Activated T-cell treated with anti-CD3 and anti-CD28 coated beads, Interleukin-2, amount 50 U/mL, for 24 hours (primary cell): ENCODE data around the gene SORL1-AS1.

Experiments
- DNase-seq: peaks from one replicate; pipeline ENCODE4 v3.0.0-alpha.2; 2020
- H3K27ac Mint-ChIP-seq: 2 replicates; pipeline ENCODE4 v1.8.0; 2020; ENCODE audit warnings: mild to moderate bottlenecking, mixed read lengths
- H3K27me3 Mint-ChIP-seq: 2 replicates; pipeline ENCODE4 v1.8.0; 2020; ENCODE audit warnings: mixed read lengths
- H3K36me3 Mint-ChIP-seq: 2 replicates; pipeline ENCODE4 v1.8.0; 2020; ENCODE audit warnings: low read depth, mixed read lengths
- H3K4me1 Mint-ChIP-seq: 2 replicates; pipeline ENCODE4 v1.8.0; 2020; ENCODE audit warnings: low read depth, mixed read lengths
- H3K4me3 Mint-ChIP-seq: 2 replicates; pipeline ENCODE4 v1.8.0; 2020; ENCODE audit warnings: mild to moderate bottlenecking, moderate library complexity, mixed read lengths
- H3K9me3 Mint-ChIP-seq: 2 replicates; pipeline ENCODE4 v1.8.0; 2020; ENCODE audit warnings: mixed read lengths

Gene SORL1-AS1

DNA sequence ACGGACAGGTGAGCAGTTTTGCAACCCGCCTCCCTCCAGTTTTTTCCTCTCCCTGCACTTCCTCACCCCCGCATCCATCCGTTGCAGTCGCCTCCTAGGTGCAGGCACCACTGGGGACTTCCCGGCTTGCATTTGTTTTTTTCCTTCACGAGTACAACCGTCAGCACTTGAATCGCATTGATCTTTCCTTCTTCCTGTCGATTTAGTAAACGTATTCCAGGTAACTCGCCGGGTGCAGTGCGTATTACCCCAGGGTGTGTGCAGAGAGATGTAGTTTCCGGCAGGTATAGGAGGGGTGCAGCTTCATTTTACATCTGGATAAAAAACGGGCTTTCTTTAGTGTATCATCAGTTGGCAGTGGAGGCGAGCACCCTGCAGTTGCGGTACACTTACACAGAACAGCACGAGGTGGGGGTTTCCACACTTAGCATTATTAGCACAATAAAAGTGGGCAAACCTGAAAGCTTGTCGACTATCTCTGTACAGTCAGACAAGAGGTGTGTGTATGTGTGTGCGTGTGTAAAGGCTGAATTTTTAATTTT is at the start of gene SORL1-AS1:
Gene SORL1-AS1 (minus strand): TSS at position 359 of the 542 bp plus-strand sequence.
- Mint-ChIP-seq H3K27me3 (no peaks in the 10 kb centered on the region), H3K27ac (peak within 1 kb of the TSS; percentile 95), H3K9me3 (no peaks in the 10 kb centered on the region), H3K4me3 (peak within 1 kb of the TSS; percentile 93), H3K36me3 (peaks cover 11% of the 10 kb centered on the region), H3K4me1 (peaks cover 90% of the 10 kb centered on the region)
- peak; percentile 78 for DNase-seq

DNA sequence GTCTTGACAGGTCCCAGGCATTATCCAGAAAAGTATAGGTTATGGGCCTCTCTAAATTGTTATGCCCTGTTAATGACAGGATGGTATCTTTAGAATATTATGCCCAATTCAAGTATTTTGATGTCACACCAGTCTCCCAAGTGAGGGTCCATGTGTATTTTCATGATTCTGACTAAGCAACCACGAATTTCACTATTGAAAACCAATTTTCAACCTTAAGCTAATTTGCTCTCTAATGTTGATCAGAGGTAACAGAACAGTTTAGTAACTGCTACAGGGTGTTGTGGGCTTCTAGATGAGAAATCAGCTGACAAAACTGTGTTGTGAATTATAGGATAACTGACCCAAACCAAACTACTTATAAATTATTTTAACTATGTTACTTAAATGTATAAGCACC is 48.0 kb upstream of the SORL1-AS1 start:
- peaks cover 12% of the 10 kb centered on the region for H3K9me3 Mint-ChIP-seq

DNA sequence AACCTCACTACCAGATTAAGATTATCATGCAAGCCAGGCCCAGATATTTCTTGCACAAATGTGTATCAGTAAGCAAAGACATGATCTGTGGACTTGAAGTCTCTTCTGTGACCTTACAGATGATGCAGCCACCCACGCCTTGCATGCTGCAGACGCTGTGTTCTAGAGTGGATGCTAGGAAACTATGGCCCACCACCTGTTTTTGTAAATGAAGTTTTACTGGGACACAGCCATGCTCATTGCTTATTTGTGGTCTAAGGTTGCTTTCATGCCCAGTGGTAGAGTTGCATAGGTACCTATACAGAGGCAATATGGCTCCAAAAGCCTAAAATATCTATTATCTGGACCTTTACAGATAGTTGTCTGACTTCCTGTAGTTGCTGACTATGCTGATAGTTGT is 47.5 kb upstream of the SORL1-AS1 start:
- H3K27ac Mint-ChIP-seq, result no peak overlapping the region
- DNase-seq, result no peak
- H3K4me3 Mint-ChIP-seq, result no peak overlapping the region
- H3K9me3 Mint-ChIP-seq, result peaks cover 9% of the 10 kb centered on the region
- H3K36me3 Mint-ChIP-seq, result peaks cover 94% of the 10 kb centered on the region
- H3K4me1 Mint-ChIP-seq, result peaks cover 59% of the 10 kb centered on the region
- H3K27me3 Mint-ChIP-seq, result no peaks in the 10 kb centered on the region

More for the DNA sequence above, 48.0 kb upstream of the SORL1-AS1 start:
- Mint-ChIP-seq H3K27me3 (no peaks in the 10 kb centered on the region), H3K4me3 (no peak overlapping the region), H3K36me3 (peaks cover 94% of the 10 kb centered on the region), H3K4me1 (peaks cover 54% of the 10 kb centered on the region), H3K27ac (peak overlapping the region; percentile 42)
- no peak for DNase-seq

DNA sequence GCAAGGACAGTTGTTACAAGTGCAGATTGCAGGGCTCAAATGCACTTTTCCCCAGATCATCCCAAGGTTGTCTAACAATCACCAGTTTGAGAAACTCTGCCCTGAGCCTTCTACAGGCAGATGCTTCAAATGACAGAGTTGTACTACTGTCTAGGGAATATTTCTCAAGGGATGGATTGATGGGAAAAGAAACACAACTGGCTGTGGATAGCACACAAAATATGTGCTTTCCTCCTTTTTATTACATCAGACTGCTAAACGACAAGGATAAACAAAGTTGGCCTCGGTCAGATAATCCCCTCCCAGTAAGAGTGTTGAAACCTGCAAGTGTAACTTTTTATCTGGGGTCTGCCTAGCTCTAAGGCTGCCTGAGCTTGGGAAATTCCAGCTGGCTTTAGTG is 46.6 kb upstream of the SORL1-AS1 start:
- peak overlapping the region; percentile 54 for H3K27ac Mint-ChIP-seq
- DNase-seq, result no peak
- H3K27me3 Mint-ChIP-seq, result no peaks in the 10 kb centered on the region
- H3K4me1 Mint-ChIP-seq, result peaks cover 61% of the 10 kb centered on the region
- H3K4me3 Mint-ChIP-seq, result no peak overlapping the region
- H3K9me3 Mint-ChIP-seq, result peaks cover 4% of the 10 kb centered on the region
- H3K36me3 Mint-ChIP-seq, result peaks cover 86% of the 10 kb centered on the region

DNA sequence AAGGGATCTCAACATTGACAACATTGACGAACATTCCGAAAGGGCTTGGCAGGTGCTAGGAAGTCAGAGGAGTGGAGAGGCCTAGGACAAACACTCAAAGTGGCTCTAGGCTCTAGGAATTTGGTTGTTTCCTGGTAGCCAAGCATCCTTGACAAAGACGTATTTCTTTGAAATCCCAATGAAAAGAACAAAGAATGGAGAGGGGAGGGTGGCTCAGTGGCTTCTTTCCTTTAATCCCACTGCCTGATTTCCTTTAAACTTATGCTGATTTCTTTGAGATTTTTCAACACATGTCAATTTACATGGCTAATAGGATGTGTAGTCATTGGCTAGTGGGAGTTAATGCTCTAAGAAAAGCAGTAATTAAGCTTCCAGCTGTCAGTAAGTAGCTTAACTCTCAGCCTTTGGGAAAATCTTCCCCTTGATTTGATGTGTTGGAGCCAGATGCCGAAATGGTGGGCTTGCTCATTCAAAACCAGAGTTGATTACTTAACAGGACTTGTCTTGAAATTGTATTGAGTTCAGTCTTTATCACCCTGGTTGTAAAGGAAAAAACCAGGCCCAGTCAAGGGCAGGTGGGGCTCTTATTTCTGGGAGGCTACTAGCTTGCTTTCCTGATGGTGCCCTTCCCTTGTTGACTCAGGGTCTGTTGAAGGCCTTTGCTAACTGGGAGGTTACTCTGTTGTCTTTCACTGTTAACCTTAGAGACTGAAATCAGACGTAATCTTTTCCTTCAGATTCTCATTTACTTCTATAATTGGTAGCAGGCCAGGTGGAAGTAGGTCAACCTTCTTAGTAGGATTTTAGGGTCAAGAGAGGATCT is 44.6 kb upstream of the SORL1-AS1 start:
- H3K4me3 Mint-ChIP-seq, result no peak overlapping the region
- H3K9me3 Mint-ChIP-seq, result peaks cover 4% of the 10 kb centered on the region
- peaks cover 75% of the 10 kb centered on the region for H3K36me3 Mint-ChIP-seq
- H3K27me3 Mint-ChIP-seq, result no peaks in the 10 kb centered on the region
- no peak overlapping the region for H3K27ac Mint-ChIP-seq
- peaks cover 64% of the 10 kb centered on the region for H3K4me1 Mint-ChIP-seq
- DNase-seq, result no peak

DNA sequence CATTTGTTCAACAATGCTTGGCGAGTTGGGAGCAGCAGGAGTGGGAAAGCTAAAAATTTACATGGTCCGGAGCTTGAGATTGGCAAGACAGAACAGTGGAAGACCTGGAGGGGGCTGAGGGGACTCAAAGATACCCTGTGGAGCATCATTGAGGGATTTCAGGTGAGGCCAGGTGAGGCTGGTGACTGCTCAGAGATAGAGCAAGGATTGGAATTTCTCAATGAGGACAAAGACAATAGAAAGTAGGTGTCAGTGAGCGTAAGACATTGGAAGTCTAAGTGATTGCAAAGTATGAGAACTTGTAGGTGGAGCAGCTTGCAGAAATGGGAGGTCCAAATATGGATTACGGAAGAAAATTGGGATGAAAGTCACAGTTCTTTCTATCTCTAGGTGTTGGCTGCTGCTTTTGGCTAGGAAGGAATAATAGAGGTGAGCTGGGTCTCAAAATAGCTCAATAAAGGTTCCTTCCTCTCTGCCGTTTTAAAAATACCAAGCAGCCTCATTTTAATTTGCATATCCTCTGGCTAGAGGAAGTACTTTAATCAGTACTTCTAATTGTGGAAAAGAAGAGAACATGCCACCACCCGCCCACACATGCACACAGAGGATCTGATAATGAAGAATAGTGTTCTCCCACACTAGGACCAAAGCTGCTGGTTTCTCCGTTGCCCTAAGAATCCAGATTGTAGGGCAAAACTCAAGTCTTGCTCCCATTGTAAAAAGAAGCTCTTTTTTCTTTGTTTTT is 41.8 kb upstream of the SORL1-AS1 start:
- Mint-ChIP-seq H3K9me3 (no peaks in the 10 kb centered on the region), H3K27me3 (no peaks in the 10 kb centered on the region), H3K36me3 (peaks cover 73% of the 10 kb centered on the region), H3K4me1 (peaks cover 61% of the 10 kb centered on the region), H3K4me3 (peak overlapping the region; percentile 19), H3K27ac (peak overlapping the region; percentile 87)
- DNase-seq, result no peak

DNA sequence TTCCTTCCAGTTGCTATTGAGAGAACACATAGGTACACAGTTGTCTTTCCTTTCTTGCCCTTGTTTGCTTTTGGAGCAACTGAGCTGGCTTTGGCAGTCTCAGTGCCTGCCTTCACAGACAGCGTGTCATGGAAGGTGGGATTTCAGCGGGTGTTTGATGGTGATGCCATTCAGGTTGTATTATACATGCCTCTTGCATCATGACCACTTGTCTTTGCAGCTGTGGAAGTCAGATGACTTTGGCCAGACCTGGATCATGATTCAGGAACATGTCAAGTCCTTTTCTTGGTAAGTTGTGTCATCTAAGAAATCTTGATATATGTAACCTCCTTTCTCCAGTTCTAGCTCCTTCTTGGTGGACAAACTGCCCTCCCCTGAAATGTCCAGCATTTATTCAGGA is 37.1 kb upstream of the SORL1-AS1 start:
- no peak overlapping the region for H3K4me3 Mint-ChIP-seq
- H3K27me3 Mint-ChIP-seq, result no peaks in the 10 kb centered on the region
- no peaks in the 10 kb centered on the region for H3K9me3 Mint-ChIP-seq
- DNase-seq, result no peak
- H3K36me3 Mint-ChIP-seq, result peaks cover 71% of the 10 kb centered on the region
- H3K4me1 Mint-ChIP-seq, result peaks cover 61% of the 10 kb centered on the region
- peak overlapping the region; percentile 48 for H3K27ac Mint-ChIP-seq

DNA sequence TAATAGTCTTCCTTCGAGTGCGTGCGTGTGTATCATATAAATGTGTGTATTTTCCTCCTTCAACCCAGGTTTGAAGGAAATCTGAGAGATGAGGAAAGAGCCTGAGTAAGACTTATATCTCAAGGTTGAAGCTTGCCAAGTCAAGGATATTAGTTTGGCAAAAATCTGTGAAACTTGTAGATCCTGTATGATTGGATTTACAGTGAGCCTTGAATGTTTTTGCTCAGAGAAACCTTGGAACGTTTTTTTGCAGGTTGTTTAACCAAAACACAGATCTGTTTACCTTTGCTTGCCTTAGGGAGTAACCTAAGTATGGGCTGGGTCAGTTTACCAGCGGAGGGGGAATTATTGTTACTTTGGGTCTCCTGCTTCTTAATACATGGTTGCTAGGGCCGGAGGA is 35.9 kb upstream of the SORL1-AS1 start:
- no peak for DNase-seq
- H3K4me3 Mint-ChIP-seq, result no peak overlapping the region
- no peaks in the 10 kb centered on the region for H3K9me3 Mint-ChIP-seq
- H3K27ac Mint-ChIP-seq, result no peak overlapping the region
- H3K27me3 Mint-ChIP-seq, result no peaks in the 10 kb centered on the region
- H3K36me3 Mint-ChIP-seq, result peaks cover 77% of the 10 kb centered on the region
- peaks cover 60% of the 10 kb centered on the region for H3K4me1 Mint-ChIP-seq

DNA sequence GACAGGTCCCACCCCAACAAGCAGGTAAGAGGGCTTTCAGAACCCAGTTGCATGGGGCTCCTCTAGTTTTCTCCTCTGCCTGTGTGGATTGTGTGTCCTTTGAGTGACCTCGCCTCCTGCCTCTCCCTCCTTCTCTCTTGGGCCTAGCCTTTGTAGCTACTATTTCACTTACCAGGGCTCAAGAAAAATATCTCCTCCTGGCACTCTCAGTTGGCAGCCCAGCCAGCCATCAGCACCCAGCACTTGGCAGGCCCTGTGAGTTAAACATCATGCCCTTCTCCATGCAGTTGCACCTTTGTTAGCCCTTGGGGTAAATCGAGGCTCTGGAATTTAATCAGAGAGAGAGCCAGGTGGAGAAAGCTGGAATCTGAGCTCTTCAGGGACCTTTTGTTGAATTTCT is 35.4 kb upstream of the SORL1-AS1 start:
- H3K27ac Mint-ChIP-seq, result peak overlapping the region; percentile 22
- H3K36me3 Mint-ChIP-seq, result peaks cover 74% of the 10 kb centered on the region
- no peak overlapping the region for H3K4me3 Mint-ChIP-seq
- no peak for DNase-seq
- H3K27me3 Mint-ChIP-seq, result no peaks in the 10 kb centered on the region
- H3K4me1 Mint-ChIP-seq, result peaks cover 61% of the 10 kb centered on the region
- no peaks in the 10 kb centered on the region for H3K9me3 Mint-ChIP-seq

DNA sequence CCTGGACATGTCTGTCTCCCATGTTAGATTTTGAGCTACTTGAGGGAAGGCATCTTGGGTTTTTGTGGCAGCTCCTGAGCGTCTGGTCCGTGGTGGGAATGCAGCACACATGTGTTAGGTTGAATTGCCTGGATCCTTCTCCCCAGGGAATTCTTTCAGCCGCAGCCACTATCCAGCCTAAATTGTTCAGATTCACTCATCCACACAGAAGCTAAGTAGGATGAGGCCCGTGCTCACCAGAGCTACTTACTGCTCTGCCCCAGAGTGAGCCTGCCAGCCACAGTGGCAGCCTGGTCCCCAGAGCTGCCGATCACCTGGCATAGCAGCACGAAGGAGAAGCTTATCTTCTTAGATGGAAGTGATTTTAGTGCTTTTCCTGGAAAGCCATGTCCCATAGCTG is 34.4 kb upstream of the SORL1-AS1 start:
- no peaks in the 10 kb centered on the region for H3K9me3 Mint-ChIP-seq
- peaks cover 70% of the 10 kb centered on the region for H3K36me3 Mint-ChIP-seq
- H3K27me3 Mint-ChIP-seq, result no peaks in the 10 kb centered on the region
- DNase-seq, result no peak
- no peak overlapping the region for H3K4me3 Mint-ChIP-seq
- H3K4me1 Mint-ChIP-seq, result peaks cover 71% of the 10 kb centered on the region
- peak overlapping the region; percentile 12 for H3K27ac Mint-ChIP-seq

DNA sequence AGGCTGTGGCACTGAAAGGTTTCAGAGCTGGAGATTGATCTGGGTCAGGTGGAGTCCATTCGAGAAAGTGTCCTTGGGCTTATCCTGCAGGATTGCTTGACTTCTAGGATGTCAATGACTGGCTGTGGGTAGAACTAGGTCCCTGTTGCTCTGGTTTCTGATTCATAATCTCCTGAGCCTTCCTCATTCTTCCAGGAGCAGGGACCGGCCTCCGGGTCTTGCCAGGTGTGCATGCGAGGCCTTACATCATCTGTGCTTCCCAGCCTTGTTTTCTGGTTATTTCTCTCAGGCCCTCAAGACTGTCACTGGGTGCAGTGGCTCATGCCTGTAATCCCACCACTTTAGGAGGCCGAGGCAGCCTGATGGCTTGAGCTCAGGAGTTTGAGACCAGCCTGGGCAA is 33.3 kb upstream of the SORL1-AS1 start:
- H3K4me3 Mint-ChIP-seq, result no peak overlapping the region
- no peak for DNase-seq
- H3K27me3 Mint-ChIP-seq, result no peaks in the 10 kb centered on the region
- peaks cover 61% of the 10 kb centered on the region for H3K36me3 Mint-ChIP-seq
- H3K27ac Mint-ChIP-seq, result peak overlapping the region; percentile 20
- H3K9me3 Mint-ChIP-seq, result no peaks in the 10 kb centered on the region
- H3K4me1 Mint-ChIP-seq, result peaks cover 71% of the 10 kb centered on the region

DNA sequence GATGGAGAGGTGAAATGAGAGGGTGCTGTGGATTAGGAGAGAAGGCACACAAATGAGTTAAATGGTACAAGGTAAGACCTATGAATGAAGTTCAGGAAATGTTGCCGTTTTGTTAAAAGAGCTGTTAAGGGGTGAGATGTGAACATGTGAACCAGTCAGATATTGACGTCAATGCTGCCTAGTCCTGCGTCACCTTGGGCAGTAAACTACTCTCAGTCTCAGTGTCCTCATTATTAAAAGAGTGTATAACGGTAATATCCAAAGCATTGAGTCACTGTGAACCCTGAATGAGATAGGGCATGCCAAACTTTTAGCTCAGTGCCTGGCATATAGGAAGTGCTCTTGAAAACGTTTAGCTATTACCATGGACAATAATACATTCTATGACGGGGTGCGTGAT is 32.4 kb upstream of the SORL1-AS1 start:
- peak overlapping the region; percentile 3 for H3K27ac Mint-ChIP-seq
- H3K9me3 Mint-ChIP-seq, result no peaks in the 10 kb centered on the region
- no peak overlapping the region for H3K4me3 Mint-ChIP-seq
- peaks cover 57% of the 10 kb centered on the region for H3K36me3 Mint-ChIP-seq
- peaks cover 70% of the 10 kb centered on the region for H3K4me1 Mint-ChIP-seq
- no peak for DNase-seq
- no peaks in the 10 kb centered on the region for H3K27me3 Mint-ChIP-seq

DNA sequence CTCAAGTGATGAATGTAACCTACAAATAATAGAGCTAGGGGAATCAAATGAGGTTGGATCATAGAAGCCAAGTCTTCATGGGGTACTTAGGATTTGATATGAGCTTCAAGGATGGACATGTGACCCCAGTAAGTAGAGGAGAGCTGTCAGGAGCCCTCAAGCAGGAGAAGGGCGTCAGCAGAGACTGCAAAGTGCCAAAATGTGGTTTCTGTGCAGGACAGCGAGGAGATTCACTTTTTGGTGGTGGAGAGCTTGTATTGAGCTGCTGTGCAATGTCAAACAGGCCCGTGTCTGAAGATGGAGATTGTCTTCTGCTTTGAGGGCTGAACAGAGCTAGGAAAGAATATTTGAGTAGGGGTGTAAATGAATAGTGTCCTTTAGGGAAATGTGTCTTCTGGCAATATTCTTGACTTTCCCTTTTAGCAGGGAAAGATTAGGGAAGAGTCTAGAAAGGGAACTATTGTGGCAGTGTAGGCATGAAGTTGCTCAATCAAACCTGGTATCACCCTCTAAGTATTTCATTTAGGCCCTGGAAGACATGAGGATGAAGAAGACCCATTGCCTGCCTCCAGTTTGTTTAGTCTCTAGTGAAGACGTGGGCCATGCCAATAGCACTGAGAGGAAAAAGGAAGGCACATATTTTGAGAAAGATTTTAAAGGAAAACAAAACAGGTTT is 31.2 kb upstream of the SORL1-AS1 start:
- no peak overlapping the region for H3K4me3 Mint-ChIP-seq
- peaks cover 68% of the 10 kb centered on the region for H3K4me1 Mint-ChIP-seq
- DNase-seq, result no peak
- no peaks in the 10 kb centered on the region for H3K27me3 Mint-ChIP-seq
- H3K9me3 Mint-ChIP-seq, result no peaks in the 10 kb centered on the region
- H3K36me3 Mint-ChIP-seq, result peaks cover 55% of the 10 kb centered on the region
- H3K27ac Mint-ChIP-seq, result peak overlapping the region; percentile 93
